Activated naive CD8-positive, alpha-beta T cell treated with anti-CD3 and anti-CD28 coated beads for 36 hours (primary cell): ENCODE measurements around the gene PANK3. TPM values are rescaled to one million over a fixed set of nuclear protein-coding genes. Genes with fewer than 3 reads are reported as not detected.
A peak's percentile ranks its signal among the peaks of the same experiment; 100 is the strongest.
"Not testable (repeated sequence)": the region's sequence is repeated elsewhere in the genome, so short reads cannot be mapped to it uniquely, and the experiment has no call there.

ENCODE experiments used
- DNase-seq: peaks from one replicate; pipeline ENCODE4 v3.0.0; 2021
- H3K27ac Mint-ChIP-seq: one replicate; pipeline ENCODE4 v1.8.0; 2022; ENCODE audit warnings: mild to moderate bottlenecking, moderate library complexity, mixed read lengths
- H3K27me3 Mint-ChIP-seq: one replicate; pipeline ENCODE4 v1.8.0; 2022; ENCODE audit warnings: mild to moderate bottlenecking, mixed read lengths
- H3K36me3 Mint-ChIP-seq: one replicate; pipeline ENCODE4 v1.8.0; 2021; ENCODE audit warnings: mild to moderate bottlenecking, mixed read lengths
- H3K4me1 Mint-ChIP-seq: one replicate; pipeline ENCODE4 v1.8.0; 2021; ENCODE audit warnings: mixed read lengths
- H3K4me3 Mint-ChIP-seq: one replicate; pipeline ENCODE4 v1.8.0; 2022; ENCODE audit warnings: mild to moderate bottlenecking, moderate library complexity, mixed read lengths
- H3K9me3 Mint-ChIP-seq: one replicate; pipeline ENCODE4 v1.8.0; 2022; ENCODE audit warnings: mixed read lengths
- total RNA-seq, 2 experiments: library from RNA; stranded (reverse); gene quantifications; one replicate each; pipeline ENCODE4 v1.2.3, GENCODE V29; 2021

The PANK3 gene
- total RNA-seq, 2 experiments from 2014 or later, result 59.6 to 61.7 TPM

DNA sequence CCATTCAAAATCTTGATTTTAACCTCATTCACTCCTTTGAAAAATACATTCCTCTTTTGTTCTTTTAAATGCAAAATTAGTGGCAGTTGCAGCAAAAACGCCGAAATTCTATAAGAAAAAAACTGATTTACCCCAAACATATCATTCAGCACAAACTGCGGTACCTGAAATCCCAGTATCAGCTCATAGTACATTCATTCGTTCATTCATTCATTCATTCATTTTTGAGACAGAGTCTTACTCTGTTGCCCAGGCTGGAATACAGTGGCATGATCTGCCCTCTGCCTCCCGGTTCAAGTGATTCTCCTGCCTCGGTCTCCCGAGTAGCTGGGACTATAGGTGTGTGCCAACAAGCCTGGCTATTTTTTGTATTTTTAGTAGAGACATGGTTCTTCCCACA is 29.6 kb downstream of the PANK3 start:
- H3K4me1 Mint-ChIP-seq, result peaks cover 4% of the 10 kb centered on the region
- no peak overlapping the region for H3K27ac Mint-ChIP-seq
- peaks cover 72% of the 10 kb centered on the region for H3K36me3 Mint-ChIP-seq
- no peak for DNase-seq
- H3K27me3 Mint-ChIP-seq, result no peaks in the 10 kb centered on the region
- no peak overlapping the region for H3K4me3 Mint-ChIP-seq
- H3K9me3 Mint-ChIP-seq, result peaks cover 6% of the 10 kb centered on the region

DNA sequence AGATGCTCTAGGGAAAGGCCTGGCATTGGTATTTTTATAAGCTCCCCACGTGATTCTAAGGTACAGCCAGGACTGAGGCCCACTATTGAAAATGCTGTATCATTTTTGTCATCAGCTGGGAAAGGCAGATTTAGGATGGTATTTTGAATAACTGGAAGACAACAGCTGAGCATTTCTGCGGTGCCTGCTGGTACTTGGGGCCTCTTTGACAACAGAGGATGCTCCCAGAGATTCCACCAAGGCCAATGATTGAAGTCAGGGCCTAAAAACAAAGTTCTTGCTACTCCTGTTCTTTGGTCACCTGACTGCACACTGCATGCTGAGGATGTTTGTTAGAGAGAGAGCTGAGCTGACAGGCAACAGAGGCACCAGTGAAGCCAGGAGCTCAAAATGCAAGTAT is 42.0 kb downstream of the PANK3 start:
- no peak overlapping the region for H3K27ac Mint-ChIP-seq

DNA sequence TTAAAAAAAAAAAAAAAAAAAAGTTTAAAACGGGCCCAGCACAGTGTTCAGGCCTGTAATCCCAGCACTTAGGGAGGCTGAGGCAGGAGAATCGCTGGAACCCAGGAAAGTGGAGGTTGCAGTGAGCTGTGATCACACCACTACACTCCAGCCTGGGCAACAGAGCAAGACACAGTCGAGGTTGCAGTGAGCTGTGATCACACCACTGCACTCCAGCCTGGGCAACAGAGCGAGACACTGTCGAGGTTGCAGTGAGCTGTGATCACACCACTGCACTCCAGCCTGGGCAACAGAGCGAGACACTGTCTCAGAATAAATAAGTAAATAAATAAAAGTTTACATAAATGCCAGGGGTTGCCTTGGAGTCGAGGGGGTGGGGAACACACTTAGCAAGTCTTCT is 44.8 kb downstream of the PANK3 start:
- H3K4me3 Mint-ChIP-seq, H3K36me3 Mint-ChIP-seq, DNase-seq, H3K27ac Mint-ChIP-seq, H3K4me1 Mint-ChIP-seq, H3K9me3 Mint-ChIP-seq: not testable (repeated sequence)
- H3K27me3 Mint-ChIP-seq, result peaks cover 47% of the 10 kb centered on the region

More for the DNA sequence above, 42.0 kb downstream of the PANK3 start:
- H3K27me3 Mint-ChIP-seq, result peaks cover 23% of the 10 kb centered on the region
- no peak for DNase-seq
- H3K36me3 Mint-ChIP-seq, result no peaks in the 10 kb centered on the region
- H3K4me1 Mint-ChIP-seq, result no peaks in the 10 kb centered on the region
- no peaks in the 10 kb centered on the region for H3K9me3 Mint-ChIP-seq
- no peak overlapping the region for H3K4me3 Mint-ChIP-seq

DNA sequence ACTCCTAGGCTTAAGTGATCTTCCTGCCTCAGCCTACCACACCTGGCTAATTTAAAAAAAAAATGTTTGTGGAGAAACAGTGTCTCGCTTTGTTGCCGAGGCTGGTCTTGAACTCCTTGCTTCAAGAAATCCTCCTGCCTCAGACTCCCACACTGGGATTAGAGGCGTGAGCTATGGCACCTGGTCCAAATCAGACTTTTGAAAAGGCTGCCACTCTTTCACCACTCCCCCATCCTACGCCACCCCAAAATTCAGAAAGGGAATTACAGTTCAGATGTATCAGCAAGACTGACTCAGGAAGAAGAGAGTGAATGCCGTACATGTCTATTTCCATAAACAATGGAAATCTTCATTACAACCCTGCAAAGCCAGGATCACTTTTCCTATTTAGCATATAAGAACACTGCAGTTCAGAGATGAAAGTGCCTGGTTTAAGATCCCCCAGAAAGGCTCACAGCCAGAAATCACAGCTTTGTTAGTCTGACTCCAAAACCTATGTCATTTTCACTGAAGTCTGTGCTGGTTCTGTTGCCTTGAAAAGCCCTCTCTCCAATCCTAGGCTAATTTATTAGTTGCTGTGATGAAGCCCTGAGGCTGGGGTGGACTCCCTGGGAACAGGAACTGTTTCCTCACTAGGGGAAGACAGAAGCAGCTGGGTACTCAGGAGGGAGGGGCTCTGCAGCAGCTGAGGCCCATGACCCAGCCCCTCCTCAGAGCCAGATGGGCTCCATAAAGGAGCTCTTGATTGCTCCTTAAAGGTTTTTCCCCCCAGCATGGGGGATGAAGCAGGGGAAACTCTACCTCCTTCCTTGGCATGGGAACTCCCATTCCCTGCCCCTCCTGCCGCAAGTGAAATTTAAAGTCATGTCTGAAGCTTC is 46.9 kb downstream of the PANK3 start:
- H3K36me3 Mint-ChIP-seq, result peaks cover 2% of the 10 kb centered on the region
- no peak overlapping the region for H3K27ac Mint-ChIP-seq
- H3K4me3 Mint-ChIP-seq, result no peak overlapping the region
- peaks cover 61% of the 10 kb centered on the region for H3K27me3 Mint-ChIP-seq
- no peak for DNase-seq
- H3K4me1 Mint-ChIP-seq, result peaks cover 3% of the 10 kb centered on the region
- H3K9me3 Mint-ChIP-seq, result peaks cover 2% of the 10 kb centered on the region

DNA sequence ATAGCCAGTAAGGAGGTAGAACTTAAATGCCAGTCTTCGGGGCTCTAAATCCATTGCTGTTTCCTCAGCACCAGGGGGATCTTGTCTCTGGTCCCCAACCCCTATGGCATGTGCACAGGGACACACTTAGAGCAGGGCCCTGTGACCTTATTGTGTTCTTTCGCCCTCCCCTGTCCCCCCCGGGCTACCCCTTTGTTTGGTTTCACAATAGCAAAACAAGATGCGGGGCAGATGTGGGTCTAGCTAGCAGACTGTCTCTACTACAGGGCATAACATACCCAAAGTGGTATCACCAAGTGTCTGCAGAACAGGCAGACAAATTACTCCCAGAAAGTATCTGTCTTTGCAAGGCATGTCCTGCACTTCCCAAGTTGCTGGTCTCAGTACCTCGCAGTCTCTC is 48.0 kb downstream of the PANK3 start:
- peaks cover 2% of the 10 kb centered on the region for H3K36me3 Mint-ChIP-seq
- H3K27me3 Mint-ChIP-seq, result peaks cover 61% of the 10 kb centered on the region
- H3K27ac Mint-ChIP-seq, result no peak overlapping the region
- H3K4me1 Mint-ChIP-seq, result peaks cover 3% of the 10 kb centered on the region
- no peak overlapping the region for H3K4me3 Mint-ChIP-seq
- H3K9me3 Mint-ChIP-seq, result peaks cover 2% of the 10 kb centered on the region
- DNase-seq, result no peak

DNA sequence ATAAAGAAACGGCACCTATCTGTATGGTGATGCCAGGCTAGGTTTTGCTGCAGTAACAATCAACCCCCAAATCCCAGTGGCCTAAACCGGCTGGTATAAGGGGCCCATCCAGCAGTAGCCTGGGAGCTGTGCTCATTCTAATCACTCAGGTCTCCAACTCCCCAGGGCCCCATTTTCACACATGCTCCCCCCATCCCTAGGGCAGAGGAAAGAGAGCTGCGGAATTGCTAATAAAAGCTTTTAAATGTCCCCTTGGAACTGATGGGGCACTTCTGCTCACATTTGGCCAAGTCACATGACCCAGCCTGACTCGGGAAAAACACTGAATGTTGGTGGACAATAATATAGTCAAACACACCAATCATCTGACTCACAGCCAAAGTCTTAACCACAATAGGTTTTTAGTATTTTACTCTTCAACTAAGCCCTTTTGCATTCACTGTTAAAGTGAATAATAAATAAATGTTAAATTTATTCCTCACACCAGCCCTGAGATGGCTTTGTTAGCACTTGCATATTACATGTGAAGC is 48.5 kb downstream of the PANK3 start:
- peaks cover 3% of the 10 kb centered on the region for H3K4me1 Mint-ChIP-seq
- H3K9me3 Mint-ChIP-seq, result peaks cover 2% of the 10 kb centered on the region
- H3K4me3 Mint-ChIP-seq, result peak overlapping the region; percentile 10
- H3K27ac Mint-ChIP-seq, result no peak overlapping the region
- H3K27me3 Mint-ChIP-seq, result peaks cover 61% of the 10 kb centered on the region
- no peak for DNase-seq
- H3K36me3 Mint-ChIP-seq, result peaks cover 2% of the 10 kb centered on the region

DNA sequence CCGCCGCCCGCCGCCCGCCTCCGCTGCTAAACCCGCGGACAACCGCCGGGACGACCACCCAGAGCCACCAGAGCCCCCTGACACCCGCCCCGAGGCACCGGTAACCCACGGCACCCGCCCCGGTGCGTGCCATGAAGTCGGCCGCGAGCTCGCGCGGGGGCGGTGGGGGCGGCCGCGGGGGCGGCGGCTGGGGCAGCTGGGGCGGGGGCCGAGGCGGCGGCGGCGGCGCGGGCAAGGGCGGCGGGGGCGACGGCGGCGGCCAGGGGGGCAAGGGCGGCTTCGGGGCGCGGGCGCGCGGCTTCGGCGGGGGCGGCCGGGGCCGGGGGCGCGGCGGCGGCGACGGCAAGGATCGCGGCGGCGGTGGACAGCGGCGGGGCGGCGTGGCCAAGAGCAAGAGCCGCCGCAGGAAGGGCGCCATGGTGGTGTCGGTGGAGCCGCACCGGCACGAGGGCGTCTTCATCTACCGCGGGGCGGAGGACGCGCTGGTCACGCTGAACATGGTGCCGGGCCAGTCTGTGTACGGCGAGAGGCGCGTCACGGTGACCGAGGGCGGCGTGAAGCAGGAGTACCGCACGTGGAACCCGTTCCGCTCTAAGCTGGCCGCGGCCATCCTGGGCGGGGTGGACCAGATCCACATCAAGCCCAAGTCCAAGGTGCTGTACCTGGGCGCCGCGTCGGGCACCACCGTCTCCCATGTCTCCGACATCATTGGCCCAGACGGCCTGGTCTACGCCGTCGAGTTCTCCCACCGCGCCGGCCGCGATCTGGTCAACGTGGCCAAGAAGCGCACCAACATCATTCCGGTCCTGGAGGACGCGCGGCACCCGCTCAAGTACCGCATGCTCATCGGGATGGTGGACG is 49.6 kb downstream of the PANK3 start:
- Mint-ChIP-seq H3K36me3 (peaks cover 2% of the 10 kb centered on the region), H3K9me3 (peaks cover 2% of the 10 kb centered on the region), H3K4me3 (peak overlapping the region; percentile 53), H3K27ac (no peak overlapping the region), H3K4me1 (peaks cover 3% of the 10 kb centered on the region), H3K27me3 (peaks cover 56% of the 10 kb centered on the region)
- no peak for DNase-seq

DNA sequence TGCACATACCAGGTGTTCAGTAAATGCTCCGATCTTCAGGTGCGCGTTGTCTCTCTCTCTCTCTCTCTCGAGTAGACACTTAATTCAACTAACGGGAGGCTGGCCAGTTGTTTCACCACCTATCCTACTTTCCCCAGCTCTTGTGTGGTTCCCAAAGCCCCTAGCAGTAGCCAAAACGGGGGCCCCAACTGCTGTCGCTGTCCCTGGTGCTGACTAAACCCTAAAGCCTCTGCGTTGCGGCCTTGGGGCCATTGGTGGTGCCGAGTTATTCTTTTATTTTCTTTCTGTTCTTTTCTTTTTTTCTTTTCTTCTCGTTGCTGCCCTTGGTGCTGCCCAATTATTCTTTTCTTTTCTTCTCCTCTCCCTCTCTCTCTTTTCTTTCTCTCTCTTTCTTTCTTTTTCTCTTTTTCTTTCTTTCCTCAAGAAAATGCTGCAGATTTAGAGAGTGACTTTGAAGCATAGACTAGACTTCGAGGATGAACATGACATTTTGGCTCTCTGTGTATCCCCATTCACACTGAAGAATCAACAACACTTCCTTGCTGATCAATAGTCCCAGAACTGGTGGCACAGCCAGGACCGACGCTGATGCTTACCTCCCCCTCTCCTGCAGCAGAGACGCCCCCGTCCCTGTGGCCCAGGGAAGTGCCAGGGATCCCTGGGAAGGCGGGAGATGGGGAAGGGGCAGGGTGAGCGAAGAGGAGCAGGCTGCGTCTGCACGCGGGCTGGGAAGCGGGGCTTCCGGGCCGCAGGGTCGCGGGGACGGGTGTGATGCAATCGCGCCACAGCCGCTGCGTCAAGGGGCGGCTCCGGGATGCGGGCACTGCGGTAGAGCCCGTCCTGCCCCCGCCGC is 50.4 kb downstream of the PANK3 start, which contains the start of gene FBLL1:
Gene FBLL1, plus strand, starts transcription at position 785 of the 853 bp plus-strand sequence. CDS start 200 bp downstream, outside the sequence.
- peaks cover 2% of the 10 kb centered on the region for H3K9me3 Mint-ChIP-seq
- H3K4me1 Mint-ChIP-seq, result peaks cover 3% of the 10 kb centered on the region
- peaks cover 4% of the 10 kb centered on the region for H3K36me3 Mint-ChIP-seq
- H3K27me3 Mint-ChIP-seq, result peaks cover 53% of the 10 kb centered on the region
- no peak within 1 kb of the TSS for H3K27ac Mint-ChIP-seq
- H3K4me3 Mint-ChIP-seq, result peak within 1 kb of the TSS; percentile 72
- DNase-seq, result peak; percentile 36

DNA sequence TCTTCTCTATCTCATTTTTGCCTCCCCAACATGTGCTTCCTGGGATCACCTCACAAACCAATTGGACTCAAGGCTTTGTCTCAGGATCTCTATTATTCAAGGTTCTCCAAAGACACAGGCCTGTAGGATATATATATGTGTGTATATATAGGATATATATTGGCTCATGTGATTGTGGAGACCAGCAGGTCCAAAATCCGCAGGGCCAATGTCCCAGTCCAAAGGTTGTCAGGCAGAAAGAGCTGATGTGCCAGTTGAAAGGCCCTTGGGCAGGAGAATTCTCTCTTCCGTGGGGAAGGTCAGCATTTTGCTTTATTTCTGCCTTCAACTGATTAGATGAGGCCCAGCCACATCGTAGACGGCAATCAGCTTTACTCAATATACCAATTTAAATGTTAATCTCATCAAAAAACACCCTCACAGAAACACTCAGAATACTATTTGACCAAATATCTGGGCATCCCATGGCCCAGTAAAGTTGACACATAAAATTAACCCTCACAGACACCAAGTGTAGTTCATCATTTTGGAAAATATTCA is 51.3 kb downstream of the PANK3 start:
- Mint-ChIP-seq H3K27ac (no peak overlapping the region), H3K9me3 (peaks cover 2% of the 10 kb centered on the region), H3K4me3 (no peak overlapping the region), H3K27me3 (peaks cover 44% of the 10 kb centered on the region), H3K36me3 (peaks cover 7% of the 10 kb centered on the region), H3K4me1 (peaks cover 3% of the 10 kb centered on the region)
- no peak for DNase-seq

DNA sequence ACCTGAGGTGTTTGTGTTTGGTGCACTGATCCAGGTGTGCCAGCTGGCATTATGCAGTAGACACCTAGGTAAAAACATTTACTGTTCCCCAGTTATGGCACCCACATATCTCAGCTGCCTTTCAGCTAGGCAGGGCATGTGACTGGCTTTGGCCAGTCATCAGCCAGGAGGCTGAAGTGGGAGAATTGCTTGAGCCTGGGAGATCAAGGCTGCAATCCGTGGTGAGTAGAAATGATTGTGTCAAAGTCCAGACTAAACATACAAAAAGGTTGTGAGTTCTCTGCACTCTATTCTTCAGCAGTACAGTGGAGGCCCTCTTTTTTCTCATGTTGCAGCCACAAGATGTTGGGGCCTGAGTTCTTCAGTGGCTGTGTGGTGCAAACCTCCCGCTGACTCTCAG is 53.3 kb downstream of the PANK3 start:
- Mint-ChIP-seq H3K27me3 (peaks cover 27% of the 10 kb centered on the region), H3K9me3 (peaks cover 2% of the 10 kb centered on the region), H3K36me3 (peaks cover 7% of the 10 kb centered on the region), H3K4me3 (no peak overlapping the region), H3K27ac (no peak overlapping the region), H3K4me1 (peaks cover 3% of the 10 kb centered on the region)
- DNase-seq, result no peak

DNA sequence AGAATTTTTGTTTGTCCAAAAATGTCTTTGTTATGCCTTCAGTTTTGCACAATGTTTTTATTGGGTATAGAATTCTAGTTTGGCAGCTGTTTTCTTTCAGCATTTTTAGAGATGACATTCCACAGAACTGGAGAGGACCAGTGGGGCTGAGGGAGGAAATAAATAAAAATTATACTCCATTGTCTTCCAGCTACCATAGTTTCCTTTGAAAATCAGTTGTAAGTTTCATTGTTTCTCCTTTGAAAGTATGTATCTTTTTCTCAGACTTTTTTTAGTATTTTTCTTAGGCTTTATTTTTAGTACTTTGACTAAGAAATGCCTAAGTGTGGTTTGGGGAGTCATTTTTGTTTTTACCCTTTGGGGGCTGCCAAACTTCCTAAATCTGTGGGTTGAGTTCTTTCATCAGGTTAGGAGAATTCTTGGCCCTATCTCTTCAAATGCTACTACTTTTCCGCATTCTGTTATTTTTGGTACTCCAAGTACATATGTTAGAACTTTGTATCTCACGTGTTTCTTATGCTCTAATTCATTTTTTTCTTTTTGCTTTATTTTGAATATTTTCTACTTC is 65.2 kb downstream of the PANK3 start:
- no peak overlapping the region for H3K4me3 Mint-ChIP-seq
- peaks cover 11% of the 10 kb centered on the region for H3K9me3 Mint-ChIP-seq
- H3K4me1 Mint-ChIP-seq, result peaks cover 2% of the 10 kb centered on the region

DNA sequence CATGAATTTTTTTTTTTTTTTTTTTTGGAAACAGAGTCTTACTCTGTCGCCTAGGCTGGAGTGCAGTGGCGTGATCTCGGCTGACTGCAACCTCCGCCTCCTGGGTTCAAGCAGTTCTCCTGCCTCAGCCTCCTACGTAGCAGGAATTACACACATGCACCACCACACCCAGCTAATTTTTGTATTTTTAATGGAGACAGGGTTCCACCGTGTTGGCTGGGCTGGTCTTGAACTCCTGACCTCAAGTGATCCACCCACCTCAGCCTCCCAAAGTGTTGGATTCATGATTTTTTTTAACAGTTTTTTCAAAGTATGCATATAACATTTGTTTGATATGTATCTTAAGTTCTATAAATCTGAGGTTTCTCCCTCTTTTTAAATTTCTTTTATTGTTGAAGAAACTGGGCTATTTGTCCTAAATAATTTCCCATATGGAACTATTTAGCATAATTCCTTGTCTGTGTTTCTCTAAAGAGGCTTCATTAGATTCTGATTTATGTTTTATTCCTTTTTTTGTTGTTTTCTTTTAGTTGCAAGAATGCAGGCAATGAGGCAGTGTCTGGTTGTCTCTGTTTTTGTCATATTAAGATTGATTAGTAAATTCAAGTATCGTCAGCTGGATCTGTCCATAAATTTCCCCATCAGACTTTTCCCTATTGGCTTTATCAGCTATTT is 76.5 kb downstream of the PANK3 start:
- Mint-ChIP-seq H3K27me3 (no peaks in the 10 kb centered on the region), H3K4me3 (no peak overlapping the region), H3K4me1 (no peaks in the 10 kb centered on the region), H3K9me3 (no peaks in the 10 kb centered on the region), H3K36me3 (peaks cover 33% of the 10 kb centered on the region), H3K27ac (no peak overlapping the region)
- DNase-seq, result no peak

More for the DNA sequence above, 65.2 kb downstream of the PANK3 start:
- no peaks in the 10 kb centered on the region for H3K27me3 Mint-ChIP-seq
- no peak for DNase-seq
- H3K36me3 Mint-ChIP-seq, result peaks cover 75% of the 10 kb centered on the region
- no peak overlapping the region for H3K27ac Mint-ChIP-seq
